OCI-LY7 (cell line): ENCODE data around the gene TMX1. TPM values are rescaled to one million over a fixed set of nuclear protein-coding genes. Genes with fewer than 3 reads are reported as not detected.

Source experiments
- BruUV-seq: library from RNA; stranded (reverse); fragments of 400-500 nt; replicated peaks from 2 replicates; lab custom pipeline; 2021; lab: Mats Ljungman, UMichigan
- CTCF ChIA-PET: fragments of 300-600 bp; sonication (Branson Sonifier 250); formaldehyde crosslinking; loops from one replicate; lab custom pipeline; 2022; ENCODE audit warnings: antibody characterized with exemption; ENCODE audit not compliant: unreplicated experiment; lab: Charles Lee
- POLR2A ChIA-PET: fragments of 300-600 bp; sonication (Branson Sonifier 250); formaldehyde crosslinking; loops from one replicate; lab custom pipeline; 2022; ENCODE audit warnings: antibody characterized with exemption; lab: Charles Lee
- DNase-seq: peaks from one replicate; pipeline ENCODE4 v3.0.0-alpha.2; 2015; ENCODE audit warnings: low spot score
- H2AFZ ChIP-seq: fragments of 200-600 bp; sonication (generic), shearing (Covaris generic); 2 replicates; pipeline ENCODE4 v1.6.1; 2014; ENCODE audit warnings: mild to moderate bottlenecking, antibody characterized with exemption, low read length, moderate library complexity
- H3K27ac ChIP-seq: fragments of 200-600 bp; sonication (generic); 2 replicates; pipeline ENCODE4 v1.5.1; 2014; ENCODE audit warnings: mixed run types, low read depth, mild to moderate bottlenecking, moderate library complexity, low read length, inconsistent platforms; ENCODE audit not compliant: poor library complexity, severe bottlenecking
- H3K36me3 ChIP-seq: fragments of 200-600 bp; sonication (generic); 2 replicates; pipeline ENCODE4 v1.6.1; 2014; ENCODE audit warnings: mild to moderate bottlenecking, antibody characterized with exemption, low read length, moderate library complexity, mixed read lengths; ENCODE audit not compliant: insufficient read depth
- H3K4me1 ChIP-seq: fragments of 200-600 bp; sonication (generic); 2 replicates; pipeline ENCODE4 v1.5.1; 2014; ENCODE audit warnings: mild to moderate bottlenecking, low read length; ENCODE audit not compliant: insufficient read depth, poor library complexity, severe bottlenecking
- H3K4me2 ChIP-seq: fragments of 200-600 bp; sonication (generic); 2 replicates; pipeline ENCODE4 v1.6.1; 2014; ENCODE audit warnings: mild to moderate bottlenecking, low read length
- H3K4me3 ChIP-seq: fragments of 200-600 bp; sonication (generic); 2 replicates; pipeline ENCODE4 v1.5.1; 2014; ENCODE audit warnings: mild to moderate bottlenecking, low read depth, low read length; ENCODE audit not compliant: poor library complexity, severe bottlenecking
- H3K79me2 ChIP-seq: fragments of 200-600 bp; sonication (generic); 2 replicates; pipeline ENCODE4 v1.6.1; 2016; ENCODE audit warnings: low read depth, mild to moderate bottlenecking, low read length, moderate library complexity, mixed read lengths; ENCODE audit not compliant: insufficient read depth
- H3K9me2 ChIP-seq: fragments of 200-600 bp; sonication (generic); 2 replicates; pipeline ENCODE4 v1.6.1; 2016; ENCODE audit warnings: mild to moderate bottlenecking, low read length, mixed read lengths; ENCODE audit not compliant: insufficient read depth
- H3K9me3 ChIP-seq: fragments of 200-600 bp; sonication (generic); 2 replicates; pipeline ENCODE4 v1.6.1; 2014; ENCODE audit warnings: mild to moderate bottlenecking, mixed run types, low read length, mixed read lengths
- H4K20me1 ChIP-seq: fragments of 200-600 bp; sonication (generic); 2 replicates; pipeline ENCODE4 v1.6.1; 2014; ENCODE audit warnings: mild to moderate bottlenecking, antibody characterized with exemption, low read length, moderate library complexity, mixed read lengths; ENCODE audit not compliant: insufficient read depth
- CTCF ChIP-seq: fragments of 200-600 bp; sonication (generic); conservative IDR thresholded peaks from 2 replicates; pipeline ENCODE4 v1.5.1; 2014; ENCODE audit warnings: mild to moderate bottlenecking, antibody characterized with exemption, low read length, moderate library complexity, mixed read lengths
- EZH2phosphoT487 ChIP-seq: fragments of 200-600 bp; sonication (generic); IDR thresholded peaks from 2 replicates; pipeline ENCODE4 v1.6.1; 2018; ENCODE audit warnings: low read depth, borderline replicate concordance, mild to moderate bottlenecking, mixed run types, antibody characterized with exemption, low read length, moderate library complexity, mixed read lengths
- intact Hi-C: fragments of 100-400 bp; cut with micrococcal nuclease; formaldehyde crosslinking; loops from one replicate; pipeline ENCODE4 v1.10.0; 2022; ENCODE audit not compliant: unreplicated experiment
- total RNA-seq, 2 experiments: library from RNA; depleted of rRNA in 1 of 2; stranded (reverse); fragments of >200 nt in 1 of 2; shearing (Covaris generic) in 1 of 2; gene quantifications; 2 replicates each; pipeline ENCODE4 v1.2.3, GENCODE V29; 2014 to 2022

The TMX1 gene
- total RNA-seq, 2 experiments from 2014 or later: 34.3 to 59.0 TPM

DNA sequence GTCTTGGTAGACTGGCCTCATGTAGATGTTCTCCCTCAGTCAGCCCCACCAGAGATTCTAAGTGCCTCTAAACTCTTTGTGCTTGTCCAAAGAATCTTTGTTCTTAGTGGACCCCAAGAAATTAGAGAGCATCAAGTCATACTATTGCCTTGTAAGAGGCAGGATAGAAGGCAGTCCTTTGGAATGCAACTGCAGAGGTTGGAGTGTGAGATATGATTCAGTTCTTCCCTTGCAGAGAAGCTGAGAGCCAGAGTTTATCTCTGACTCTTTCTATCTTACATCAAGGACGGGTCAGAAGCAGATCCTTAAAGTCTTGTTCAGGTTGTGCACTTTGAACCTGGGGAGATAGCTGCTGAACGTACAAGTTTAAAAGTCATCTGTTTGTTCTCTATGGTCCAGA is 21.1 kb downstream of the TMX1 start:
- no TSS peak for BruUV-seq
- H3K27ac ChIP-seq: no peak overlapping the region
- no peaks in the 10 kb centered on the region for H3K79me2 ChIP-seq
- H3K9me2 ChIP-seq: no peaks in the 10 kb centered on the region
- no peak overlapping the region for H3K4me2 ChIP-seq
- intact Hi-C loops: no loop called here
- CTCF ChIA-PET: no interaction called here
- no peak overlapping the region for H3K4me3 ChIP-seq
- no peaks in the 10 kb centered on the region for H3K4me1 ChIP-seq
- peaks cover 7% of the 10 kb centered on the region for H3K9me3 ChIP-seq
- H3K36me3 ChIP-seq: peaks cover 46% of the 10 kb centered on the region
- no peak for DNase-seq
- H2AFZ ChIP-seq: no peak overlapping the region
- H4K20me1 ChIP-seq: peaks cover 4% of the 10 kb centered on the region; the same call in 1 of the 2 replicates
- POLR2A ChIA-PET: no interaction called here
- TF ChIP-seq CTCF (no peak), EZH2phosphoT487 (no peak)

GRCh38 chr14:51262868-51263267 is 22.8 kb downstream of the TMX1 start:
- CTCF ChIA-PET: interaction anchor here (0.6 kb wide), 1 partner anchor 15 kb away, joined by 5 read pairs; no protein-coding TSS in a partner anchor
- Histone ChIP-seq H3K27ac (no peak overlapping the region), H3K79me2 (no peaks in the 10 kb centered on the region), H2AFZ (no peak overlapping the region), H3K9me2 (no peaks in the 10 kb centered on the region), H3K4me3 (no peak overlapping the region), H3K9me3 (peaks cover 7% of the 10 kb centered on the region), H4K20me1 (peaks cover 4% of the 10 kb centered on the region; the same call in 1 of the 2 replicates), H3K36me3 (peaks cover 29% of the 10 kb centered on the region), H3K4me1 (no peaks in the 10 kb centered on the region), H3K4me2 (no peak overlapping the region)
- POLR2A ChIA-PET: interaction anchor here (0.9 to 2.4 kb wide), 3 partner anchors 9 to 203 kb away, joined by 3 to 7 read pairs (median 7); no protein-coding TSS in a partner anchor
- no peak for TF ChIP-seq CTCF
- TF ChIP-seq EZH2phosphoT487: no peak
- no TSS peak for BruUV-seq
- intact Hi-C loops: no loop called here
- DNase-seq: no peak

DNA sequence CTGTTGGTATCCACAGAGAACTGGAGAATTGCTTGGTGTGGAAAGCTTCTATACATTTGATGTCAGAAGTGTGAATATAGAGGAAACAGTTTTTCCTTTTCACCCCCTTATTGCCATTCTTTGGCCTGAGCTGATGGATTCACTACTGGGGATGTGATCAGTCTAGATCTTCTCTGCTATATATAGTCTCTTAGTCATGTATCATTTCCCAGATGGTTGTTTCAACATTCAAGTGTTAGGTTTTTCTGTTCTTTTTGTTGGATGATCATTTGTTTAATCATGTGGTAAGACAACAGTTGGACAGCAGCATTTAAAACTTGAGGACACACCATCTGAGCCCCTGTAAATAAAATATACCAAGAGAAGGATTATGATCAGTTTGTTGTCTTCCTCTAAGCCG is 29.6 kb downstream of the TMX1 start:
- Histone ChIP-seq H3K27ac (no peak overlapping the region), H3K4me2 (no peak overlapping the region), H3K36me3 (no peaks in the 10 kb centered on the region), H3K79me2 (no peaks in the 10 kb centered on the region), H4K20me1 (no peaks in the 10 kb centered on the region), H3K9me3 (no peaks in the 10 kb centered on the region), H3K4me3 (no peak overlapping the region), H3K9me2 (no peaks in the 10 kb centered on the region), H3K4me1 (no peaks in the 10 kb centered on the region), H2AFZ (no peak overlapping the region)
- no peak for DNase-seq
- no peak for TF ChIP-seq CTCF
- no peak for TF ChIP-seq EZH2phosphoT487
- intact Hi-C loops: no loop called here
- ChIA-PET POLR2A (interaction anchor here (0.7 kb wide), 1 partner anchor 1017 kb away, joined by 3 read pairs; no protein-coding TSS in a partner anchor), CTCF (no interaction called here)
- BruUV-seq: no TSS peak
